ENCODE results near the gene AARS1. TPM values are rescaled to one million over a fixed set of nuclear protein-coding genes. Genes with fewer than 3 reads are reported as not detected.
"Not testable (repeated sequence)": the region's sequence is repeated elsewhere in the genome, so short reads cannot be mapped to it uniquely, and the experiment has no call there.

AARS1 gene
- total RNA-seq, 2 experiments from 2014 or later: 97.4 to 99.8 TPM

DNA sequence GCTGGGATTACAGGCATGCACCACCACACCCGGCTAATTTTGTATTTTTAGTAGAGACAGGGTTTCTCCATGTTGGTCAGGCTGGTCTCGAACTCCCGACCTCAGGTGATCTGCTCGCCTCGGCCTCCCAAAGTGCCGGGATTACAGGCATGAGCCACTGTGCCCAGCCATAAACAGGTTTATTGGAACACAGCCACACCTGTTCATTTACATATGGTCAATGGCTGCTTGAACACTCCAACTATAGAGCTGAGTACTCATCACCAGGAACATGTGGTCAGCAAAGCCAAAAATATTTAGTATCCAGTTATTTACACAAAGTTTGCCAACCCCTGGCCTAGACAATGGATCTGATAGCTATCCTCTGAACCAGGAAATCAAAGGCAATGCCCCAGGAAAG lies 29.4 kb downstream of the AARS1 start:
- H3K4me1 Mint-ChIP-seq, H3K4me3 Mint-ChIP-seq, POLR2A ChIA-PET, H3K27me3 Mint-ChIP-seq, H3K27ac Mint-ChIP-seq, DNase-seq, H3K9me3 Mint-ChIP-seq: not testable (repeated sequence)
- H3K36me3 Mint-ChIP-seq (ENCODE audit: low read depth): peaks cover 61% of the 10 kb centered on the region
- CTCF ChIA-PET: interaction anchor here (1.8 kb wide), 1 partner anchor 8 kb away, joined by 14 read pairs; the partner anchor contains the start of gene EXOSC6

DNA sequence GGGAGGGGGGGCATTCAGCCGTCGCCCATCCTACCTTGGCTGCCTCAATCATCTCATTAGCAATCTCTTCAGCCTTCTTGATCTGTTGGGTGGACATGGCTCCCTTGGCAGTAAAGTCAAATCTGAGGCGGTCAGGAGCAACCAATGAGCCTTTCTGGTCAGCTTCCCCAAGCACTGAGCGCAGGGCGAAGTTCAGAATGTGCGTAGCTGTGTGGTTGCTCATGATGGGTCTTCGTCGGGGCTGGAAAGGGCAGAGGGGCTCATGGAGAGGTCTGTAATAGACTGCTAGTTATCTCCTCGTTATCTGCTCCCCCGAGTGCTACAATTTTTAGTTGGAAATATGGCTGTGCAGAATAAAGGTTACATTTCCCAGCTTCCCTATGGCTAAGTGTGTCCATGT lies 30.4 kb downstream of the AARS1 start:
- Mint-ChIP-seq H3K4me3 (no peak overlapping the region), H3K27ac (no peak overlapping the region), H3K4me1 (no peaks in the 10 kb centered on the region), H3K36me3 (ENCODE audit: low read depth) (peaks cover 55% of the 10 kb centered on the region), H3K9me3 (no peaks in the 10 kb centered on the region), H3K27me3 (no peaks in the 10 kb centered on the region)
- POLR2A ChIA-PET: no interaction called here
- CTCF ChIA-PET: interaction anchor here (2.3 kb wide), 1 partner anchor 9 kb away, joined by 7 read pairs; no protein-coding TSS in a partner anchor
- no peak for DNase-seq

DNA sequence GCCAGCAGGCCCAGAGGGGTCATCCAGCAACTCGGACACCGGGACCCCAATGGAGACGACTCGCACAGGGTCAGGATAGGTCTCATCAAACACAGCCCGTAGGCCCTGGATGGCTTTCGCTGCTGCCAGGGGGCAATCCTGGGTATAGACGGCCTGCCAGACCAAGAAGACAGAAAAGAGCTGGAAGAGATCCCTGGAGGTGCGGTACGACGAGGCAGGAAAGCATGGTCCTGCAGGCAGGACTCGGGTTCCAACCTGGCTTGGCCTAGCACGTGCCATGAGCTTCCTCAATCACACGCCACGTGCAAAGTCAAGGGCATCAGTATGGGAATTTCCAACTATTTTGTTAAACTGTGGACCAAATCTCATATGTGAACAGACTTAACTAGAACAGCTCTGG lies 31.2 kb downstream of the AARS1 start:
- CTCF ChIA-PET: interaction anchor here (0.7 to 2.3 kb wide), 3 partner anchors 10 to 29 kb away, joined by 3 to 7 read pairs (median 4); no protein-coding TSS in a partner anchor
- peaks cover 59% of the 10 kb centered on the region for H3K36me3 Mint-ChIP-seq (ENCODE audit: low read depth)
- no peaks in the 10 kb centered on the region for H3K4me1 Mint-ChIP-seq
- H3K9me3 Mint-ChIP-seq: no peaks in the 10 kb centered on the region
- H3K27me3 Mint-ChIP-seq: no peaks in the 10 kb centered on the region
- POLR2A ChIA-PET: no interaction called here
- H3K4me3 Mint-ChIP-seq: no peak overlapping the region
- peak overlapping the region; percentile 5 for H3K27ac Mint-ChIP-seq
- DNase-seq: no peak

- POLR2A ChIA-PET: no interaction called here
- H3K36me3 Mint-ChIP-seq (ENCODE audit: low read depth): peaks cover 59% of the 10 kb centered on the region
These were observed 31.9 kb downstream of the AARS1 start for GRCh38 chr16:70257391-70257790.

GRCh38 chr16:70255574-70255973 lies 33.7 kb downstream of the AARS1 start:
- CTCF ChIA-PET: interaction anchor here (0.5 to 5.0 kb wide), 5 partner anchors 12 to 270 kb away, joined by 3 to 24 read pairs (median 3); partner anchors contain the start of gene AARS1
- no peaks in the 10 kb centered on the region for H3K27me3 Mint-ChIP-seq
- H3K4me1 Mint-ChIP-seq: peaks cover 3% of the 10 kb centered on the region
- POLR2A ChIA-PET: no interaction called here
- no peak overlapping the region for H3K4me3 Mint-ChIP-seq
- H3K27ac Mint-ChIP-seq: no peak overlapping the region
- H3K36me3 Mint-ChIP-seq (ENCODE audit: low read depth): peaks cover 59% of the 10 kb centered on the region
- no peaks in the 10 kb centered on the region for H3K9me3 Mint-ChIP-seq
- DNase-seq: no peak

More at GRCh38 chr16:70257391-70257790, 31.9 kb downstream of the AARS1 start:
- H3K27ac Mint-ChIP-seq: no peak overlapping the region
- no peaks in the 10 kb centered on the region for H3K27me3 Mint-ChIP-seq
- no peak overlapping the region for H3K4me3 Mint-ChIP-seq
- CTCF ChIA-PET: interaction anchor here (1.5 to 2.3 kb wide), 2 partner anchors 10 to 30 kb away, joined by 4 to 7 read pairs; no protein-coding TSS in a partner anchor
- no peaks in the 10 kb centered on the region for H3K9me3 Mint-ChIP-seq
- DNase-seq: no peak
- no peaks in the 10 kb centered on the region for H3K4me1 Mint-ChIP-seq

GRCh38 chr16:70254965-70255286 lies 34.4 kb downstream of the AARS1 start:
- ChIA-PET CTCF (interaction anchor here (0.5 to 5.0 kb wide), 5 partner anchors 12 to 64 kb away, joined by 3 to 29 read pairs (median 3); partner anchors contain the start of gene AARS1), POLR2A (no interaction called here)
- Mint-ChIP-seq H3K27ac (no peak overlapping the region), H3K36me3 (ENCODE audit: low read depth) (peaks cover 59% of the 10 kb centered on the region), H3K4me1 (peaks cover 8% of the 10 kb centered on the region), H3K9me3 (no peaks in the 10 kb centered on the region), H3K4me3 (no peak overlapping the region), H3K27me3 (no peaks in the 10 kb centered on the region)
- DNase-seq: no peak

- Mint-ChIP-seq H3K27ac (no peak overlapping the region), H3K9me3 (no peaks in the 10 kb centered on the region), H3K4me3 (no peak overlapping the region), H3K27me3 (no peaks in the 10 kb centered on the region), H3K4me1 (peaks cover 10% of the 10 kb centered on the region), H3K36me3 (ENCODE audit: low read depth) (peaks cover 60% of the 10 kb centered on the region)
- no peak for DNase-seq
- POLR2A ChIA-PET: no interaction called here
- CTCF ChIA-PET: interaction anchor here (0.5 to 5.0 kb wide), 6 partner anchors 13 to 275 kb away, joined by 3 to 29 read pairs (median 3); partner anchors contain the start of gene AARS1
These were observed 34.9 kb downstream of the AARS1 start for GRCh38 chr16:70254180-70254964.

DNA sequence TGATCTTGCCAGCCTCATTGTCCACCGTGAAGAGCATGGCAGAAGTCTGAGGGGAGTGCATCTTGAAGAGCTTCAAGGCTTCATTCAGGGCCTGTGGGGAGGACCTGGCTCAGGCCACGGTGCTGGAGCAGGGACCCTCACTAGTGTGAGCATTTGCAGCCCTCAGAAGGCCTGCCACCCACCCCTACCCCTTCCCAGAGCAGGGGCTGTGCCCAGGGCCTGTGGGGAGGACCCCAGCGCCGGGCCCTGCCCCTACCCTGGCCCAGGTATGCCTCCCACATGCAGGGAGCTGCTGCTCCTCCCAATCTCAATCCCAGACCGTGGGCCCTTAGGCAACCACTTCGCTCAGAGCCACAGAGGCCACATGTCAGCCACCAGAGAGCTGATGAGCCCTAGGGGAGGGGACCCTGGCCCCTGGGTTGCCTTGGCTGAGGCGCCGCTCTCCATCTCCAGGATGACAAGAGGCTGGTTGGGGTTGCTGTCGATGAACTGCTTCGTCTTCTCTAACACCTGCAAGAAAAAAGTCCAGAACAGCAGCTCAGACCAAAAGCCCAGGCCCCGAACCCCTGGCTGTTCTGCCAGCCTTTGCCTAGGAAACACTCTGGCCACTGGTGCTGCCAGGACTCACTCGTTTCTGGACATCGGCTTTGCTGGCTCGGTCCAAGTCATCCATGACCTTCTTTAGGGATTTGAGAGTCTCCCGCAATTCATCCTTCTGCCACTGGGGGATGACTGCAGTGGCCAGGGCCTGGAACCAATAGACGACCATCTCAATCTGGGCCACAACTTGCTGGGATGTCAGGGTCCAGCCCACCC lies 35.8 kb downstream of the AARS1 start:
- POLR2A ChIA-PET: no interaction called here
- H3K9me3 Mint-ChIP-seq: no peaks in the 10 kb centered on the region
- peak overlapping the region; percentile 54 for H3K27ac Mint-ChIP-seq
- peaks cover 59% of the 10 kb centered on the region for H3K36me3 Mint-ChIP-seq (ENCODE audit: low read depth)
- peaks cover 15% of the 10 kb centered on the region for H3K4me1 Mint-ChIP-seq
- peak; percentile 45 for DNase-seq
- no peak overlapping the region for H3K4me3 Mint-ChIP-seq
- no peaks in the 10 kb centered on the region for H3K27me3 Mint-ChIP-seq
- CTCF ChIA-PET: interaction anchor here (1.2 to 5.0 kb wide), 4 partner anchors 14 to 275 kb away, joined by 3 to 29 read pairs (median 14); no protein-coding TSS in a partner anchor

GRCh38 chr16:70252355-70252988 lies 36.8 kb downstream of the AARS1 start:
- Mint-ChIP-seq H3K4me3 (peak overlapping the region; percentile 88), H3K27ac (peak overlapping the region; percentile 95), H3K4me1 (peaks cover 20% of the 10 kb centered on the region), H3K36me3 (ENCODE audit: low read depth) (peaks cover 49% of the 10 kb centered on the region), H3K27me3 (no peaks in the 10 kb centered on the region), H3K9me3 (no peaks in the 10 kb centered on the region)
- ChIA-PET POLR2A (interaction anchor here (1.2 kb wide), 1 partner anchor 14 kb away, joined by 3 read pairs; no protein-coding TSS in a partner anchor), CTCF (interaction anchor here (0.7 to 5.0 kb wide), 14 partner anchors 8 to 271 kb away, joined by 3 to 29 read pairs (median 6); partner anchors contain the start of genes AARS1, COG4, DDX19B and SF3B3)
- DNase-seq: no peak

DNA sequence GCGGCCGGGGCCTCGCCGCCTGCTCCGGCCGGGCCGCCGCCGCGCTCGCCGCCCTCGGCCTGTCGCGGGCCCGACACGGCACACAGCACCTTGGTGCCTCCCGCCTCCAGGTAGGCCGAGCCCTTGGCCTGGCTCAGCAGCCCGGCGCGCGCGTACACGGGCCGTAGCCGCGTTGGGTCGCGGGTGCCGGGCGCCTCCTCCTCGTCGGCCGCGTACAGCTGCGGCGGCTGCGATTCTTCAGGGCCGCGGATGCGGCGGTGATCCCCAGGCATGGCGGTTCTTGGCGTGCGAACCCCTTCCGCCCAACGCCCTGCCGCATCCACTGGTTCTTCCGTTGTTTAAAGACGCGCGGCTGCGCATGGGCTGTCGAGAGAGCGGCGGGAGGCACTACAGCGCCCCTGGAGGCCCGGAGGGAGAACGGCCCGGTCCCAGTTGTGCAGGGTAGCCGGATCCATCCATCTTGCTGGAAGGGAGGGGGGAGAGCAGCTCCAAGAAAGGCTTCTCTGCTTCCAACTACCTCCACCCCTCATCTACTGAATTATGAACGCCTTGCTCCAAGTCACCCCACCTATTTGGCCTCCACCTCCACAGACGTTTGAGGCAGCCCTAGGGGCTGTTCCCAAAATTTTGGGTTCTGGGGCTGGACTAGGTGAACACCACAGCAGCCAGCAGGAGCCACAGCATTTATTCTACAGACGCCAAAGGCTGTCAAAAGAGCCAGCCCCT lies 37.5 kb downstream of the AARS1 start, which contains the start of gene EXOSC6:
Gene EXOSC6 (minus strand): TSS at position 312 of the 726 bp plus-strand sequence. CDS start 40 bp downstream, at position 272.
- ChIA-PET POLR2A (interaction anchor here (1.2 kb wide), 1 partner anchor 15 kb away, joined by 3 read pairs; no protein-coding TSS in a partner anchor), CTCF (interaction anchor here (0.7 to 5.0 kb wide), 14 partner anchors 9 to 272 kb away, joined by 3 to 29 read pairs (median 6); partner anchors contain the start of genes AARS1, COG4, DDX19B and SF3B3)
- H3K36me3 Mint-ChIP-seq (ENCODE audit: low read depth): peaks cover 45% of the 10 kb centered on the region
- peak within 1 kb of the TSS; percentile 88 for H3K4me3 Mint-ChIP-seq
- no peaks in the 10 kb centered on the region for H3K27me3 Mint-ChIP-seq
- peak within 1 kb of the TSS; percentile 95 for H3K27ac Mint-ChIP-seq
- H3K9me3 Mint-ChIP-seq: no peaks in the 10 kb centered on the region
- DNase-seq: peak; percentile 94
- peaks cover 21% of the 10 kb centered on the region for H3K4me1 Mint-ChIP-seq

DNA sequence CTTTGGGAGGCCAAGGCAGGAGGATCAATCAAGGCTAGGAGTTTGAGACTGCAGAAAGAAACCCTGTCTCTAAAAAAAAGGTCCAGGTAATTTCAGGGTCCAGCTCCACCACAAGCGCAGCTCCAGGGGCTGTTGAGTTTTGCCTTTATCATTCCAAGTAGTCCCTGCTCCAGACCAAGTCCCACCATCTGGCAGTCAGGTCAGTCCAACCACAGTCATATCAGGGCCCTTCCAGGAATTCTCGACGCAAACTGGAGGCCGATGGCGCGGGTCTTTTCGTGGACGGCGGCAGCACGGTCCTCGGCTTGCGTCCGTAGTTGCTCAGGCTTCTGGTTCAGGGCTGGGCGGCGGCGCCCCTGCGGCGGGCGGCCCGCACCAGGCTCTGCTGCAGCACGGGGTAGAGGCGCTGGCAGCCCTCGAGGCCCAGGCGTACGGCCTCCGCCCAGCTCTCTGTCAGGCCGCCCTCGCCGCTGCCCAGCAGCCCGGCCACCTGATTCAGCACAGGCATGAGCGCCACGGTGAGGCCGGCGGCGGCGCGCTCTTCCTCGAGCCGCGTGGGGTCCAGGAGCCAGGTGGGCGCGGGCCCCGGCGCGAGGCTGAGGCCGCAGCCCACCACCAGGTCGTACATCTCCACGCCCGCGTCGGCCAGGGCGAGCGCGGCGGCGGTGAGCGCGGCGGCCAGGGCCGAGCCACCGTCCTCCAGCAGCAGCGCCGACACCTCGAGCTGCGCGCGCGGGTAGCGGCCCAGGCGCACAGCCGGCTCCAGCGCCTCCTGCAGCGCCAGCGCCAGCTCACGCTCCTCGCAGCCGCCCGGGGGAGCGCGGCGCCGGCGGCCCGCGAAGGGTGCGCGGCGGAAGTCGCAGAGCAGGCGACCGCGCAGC lies 38.3 kb downstream of the AARS1 start:
- no peaks in the 10 kb centered on the region for H3K27me3 Mint-ChIP-seq
- peak; percentile 35 for DNase-seq
- H3K27ac Mint-ChIP-seq: peak overlapping the region; percentile 90
- peak overlapping the region; percentile 81 for H3K4me3 Mint-ChIP-seq
- H3K4me1 Mint-ChIP-seq: peaks cover 25% of the 10 kb centered on the region
- POLR2A ChIA-PET: no interaction called here
- CTCF ChIA-PET: interaction anchor here (1.0 to 5.0 kb wide), 9 partner anchors 9 to 272 kb away, joined by 3 to 29 read pairs (median 6); partner anchors contain the start of genes COG4, DDX19B and SF3B3
- H3K9me3 Mint-ChIP-seq: no peaks in the 10 kb centered on the region
- peaks cover 41% of the 10 kb centered on the region for H3K36me3 Mint-ChIP-seq (ENCODE audit: low read depth)
